ENCODE measurements around the gene MAP7D1.
"Not testable (repeated sequence)": the region's sequence is repeated elsewhere in the genome, so short reads cannot be mapped to it uniquely, and the experiment has no call there.

MAP7D1 gene

DNA sequence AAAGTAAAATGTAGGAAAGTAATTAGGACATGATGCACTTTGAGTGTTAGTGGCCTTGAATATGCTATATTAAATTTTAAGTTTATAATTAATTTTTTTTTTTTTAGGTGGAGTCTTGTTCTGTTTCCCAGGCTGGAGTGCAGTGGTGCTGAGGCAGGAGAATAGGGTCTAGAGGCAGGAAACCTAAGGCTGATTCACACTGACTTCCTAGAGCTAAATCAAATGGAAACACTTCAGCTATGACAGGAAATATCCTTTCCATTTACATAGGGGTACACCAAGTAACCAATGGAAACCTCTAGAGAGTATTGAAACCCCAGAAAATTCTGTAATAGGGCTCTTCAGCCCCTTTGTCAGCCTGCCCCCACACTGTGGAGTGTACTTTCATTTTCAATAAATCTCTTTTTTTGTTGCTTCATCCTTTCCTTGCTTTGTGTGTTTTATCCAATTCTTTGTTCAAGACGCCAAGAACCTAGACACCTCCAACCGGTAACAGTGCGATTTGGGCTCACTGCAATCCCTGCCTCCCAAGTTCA lies 50.4 kb downstream of the MAP7D1 start:
- no peak for DNase-seq

DNA sequence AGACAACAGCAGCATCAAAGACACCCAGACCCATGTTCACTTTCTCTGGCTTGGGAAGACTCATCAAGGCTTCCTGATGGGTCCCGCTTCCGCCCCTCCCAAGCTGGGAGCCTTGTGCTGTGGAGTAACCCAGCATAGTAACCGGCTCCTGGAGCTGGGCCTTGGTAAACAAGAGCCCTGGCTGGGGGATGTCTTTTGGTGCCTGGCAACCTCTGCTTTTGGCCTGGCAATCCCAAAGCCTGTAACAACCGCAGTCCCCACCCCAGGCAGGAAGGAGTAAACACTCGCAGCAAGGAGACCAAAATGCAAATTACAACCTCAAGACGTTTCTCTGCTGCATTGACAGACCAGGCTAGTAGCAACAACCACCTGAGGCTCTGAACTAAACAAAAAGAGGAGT lies 51.4 kb downstream of the MAP7D1 start:
- DNase-seq, result peak; percentile 60

DNA sequence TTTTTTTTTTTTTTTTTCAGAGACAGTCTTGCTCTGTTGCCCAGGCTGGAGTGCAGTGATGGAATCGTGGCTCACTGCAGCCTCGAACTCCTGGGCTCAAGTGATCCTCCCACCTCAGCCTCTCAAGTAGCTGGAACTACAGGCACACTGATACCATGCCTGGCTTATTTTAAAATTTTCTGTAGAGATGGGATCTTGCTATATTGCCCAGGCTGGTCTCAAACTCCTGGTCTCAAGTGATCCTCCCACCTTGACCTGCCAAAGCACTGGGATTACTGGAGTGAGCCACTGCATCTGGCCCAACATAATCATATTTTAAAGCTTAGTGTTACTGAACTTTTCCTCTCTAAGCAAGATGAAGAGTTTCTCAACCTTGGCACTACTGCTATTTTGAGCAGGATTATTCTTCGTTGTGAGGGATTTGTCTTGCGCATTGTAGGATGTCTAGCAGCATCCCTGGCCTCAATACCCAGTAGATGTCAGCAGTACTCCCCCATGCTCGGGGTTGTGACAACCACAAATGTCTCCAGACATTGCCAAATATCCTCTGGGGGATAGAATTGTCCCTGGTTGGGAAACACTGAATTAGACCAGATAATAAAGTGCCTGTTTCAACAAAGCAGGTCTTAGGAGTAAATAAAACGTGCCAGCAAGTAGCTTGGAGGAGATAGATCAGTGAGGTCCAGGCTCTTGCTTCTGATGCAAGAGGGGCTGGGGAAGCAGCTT lies 53.2 kb downstream of the MAP7D1 start:
- DNase-seq, result no peak

DNA sequence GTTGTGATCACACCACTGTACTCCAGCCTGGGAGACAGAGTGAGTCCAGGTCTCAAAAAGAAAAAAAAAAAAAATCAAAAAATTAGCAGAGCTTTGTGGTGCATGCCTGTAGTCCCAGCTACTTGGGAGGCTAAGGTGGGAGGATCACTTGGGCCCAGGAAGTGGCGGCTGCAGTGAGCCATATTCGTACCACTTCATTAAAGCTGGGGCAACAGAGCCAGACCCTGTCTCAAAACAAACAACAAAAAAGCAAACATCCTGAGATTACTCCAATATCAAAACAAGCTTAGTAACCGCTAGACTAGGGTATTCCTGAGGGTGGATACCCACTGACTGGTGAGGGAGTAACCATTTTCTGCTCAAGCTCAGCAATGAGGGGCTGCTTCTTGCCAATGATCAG lies 55.3 kb downstream of the MAP7D1 start:
- DNase-seq, result no peak

DNA sequence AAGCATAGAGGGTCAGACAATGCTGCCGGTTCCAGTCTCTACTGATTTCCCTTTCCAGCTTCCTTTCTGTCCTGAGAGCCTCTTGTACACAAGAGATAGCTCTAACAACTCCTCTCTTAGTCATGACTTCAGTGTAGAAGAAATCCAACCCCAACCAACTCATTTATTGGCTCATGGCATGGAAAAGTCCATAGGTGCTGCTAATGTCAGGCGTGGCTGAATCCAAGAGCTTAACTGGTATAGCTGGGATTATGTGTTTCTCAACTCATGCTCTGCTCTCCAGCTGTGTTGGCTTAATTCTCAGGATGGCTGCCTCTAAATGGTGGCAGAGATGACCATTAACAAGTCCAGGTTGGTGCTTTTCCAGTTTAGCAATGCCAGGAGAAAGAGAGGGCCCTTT lies 55.9 kb downstream of the MAP7D1 start:
- no peak for DNase-seq

DNA sequence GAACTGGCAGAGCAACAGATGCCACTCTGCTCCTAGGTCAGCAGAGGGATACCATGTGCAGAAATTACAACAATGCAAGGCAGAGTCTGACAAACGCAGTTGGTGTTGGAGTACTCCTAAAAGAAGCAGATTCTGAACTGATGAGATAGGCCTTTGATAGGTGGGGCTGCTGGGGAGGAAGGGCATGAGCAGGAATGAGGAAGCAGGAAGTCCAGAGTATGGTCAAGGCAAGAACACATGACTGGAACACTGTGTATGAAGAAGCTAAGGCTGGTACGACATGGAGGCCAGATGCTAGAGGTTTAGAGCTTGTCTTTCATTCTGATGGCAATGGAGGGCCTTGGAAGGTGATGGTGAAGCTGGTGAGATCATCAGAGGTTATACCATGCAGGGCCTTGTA lies 56.8 kb downstream of the MAP7D1 start:
- no peak for DNase-seq

DNA sequence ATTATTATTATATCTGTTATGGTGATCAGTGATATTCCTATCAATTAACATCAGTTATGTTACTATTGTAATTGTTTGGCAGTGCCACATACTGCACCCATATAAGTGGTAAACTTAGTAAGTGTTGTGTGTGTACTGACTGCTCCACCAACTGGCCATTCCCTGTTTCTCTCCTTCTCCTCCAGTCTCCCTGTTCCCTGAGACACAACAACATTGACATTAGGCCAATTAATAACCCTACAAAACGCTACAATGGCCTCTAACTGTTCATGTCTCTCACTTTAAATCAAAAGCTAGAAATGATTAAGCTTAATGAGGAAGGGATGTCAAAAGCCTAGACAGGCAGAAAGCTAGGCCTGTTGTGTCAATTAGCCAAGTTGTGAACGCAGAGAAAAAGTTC lies 61.7 kb downstream of the MAP7D1 start:
- no peak for DNase-seq

DNA sequence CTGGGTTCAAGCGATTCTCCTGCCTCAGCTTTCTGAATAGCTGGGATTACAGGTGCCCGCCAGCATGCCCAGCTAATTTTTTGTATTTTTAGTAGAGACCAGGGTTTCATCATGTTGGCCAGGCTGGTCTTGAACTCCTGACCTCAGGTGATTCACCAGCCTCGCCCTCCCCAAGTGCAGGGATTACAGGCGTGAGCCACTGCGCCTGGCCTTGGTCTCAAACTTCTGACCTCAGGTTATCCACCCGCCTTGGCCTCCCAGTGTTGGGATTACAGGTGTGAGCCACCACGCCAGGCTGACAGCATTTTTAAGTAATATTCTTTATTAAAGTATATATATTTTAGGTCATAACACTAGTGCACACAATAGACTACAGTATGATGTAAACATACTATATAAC lies 65.9 kb downstream of the MAP7D1 start:
- not testable (repeated sequence) for DNase-seq

DNA sequence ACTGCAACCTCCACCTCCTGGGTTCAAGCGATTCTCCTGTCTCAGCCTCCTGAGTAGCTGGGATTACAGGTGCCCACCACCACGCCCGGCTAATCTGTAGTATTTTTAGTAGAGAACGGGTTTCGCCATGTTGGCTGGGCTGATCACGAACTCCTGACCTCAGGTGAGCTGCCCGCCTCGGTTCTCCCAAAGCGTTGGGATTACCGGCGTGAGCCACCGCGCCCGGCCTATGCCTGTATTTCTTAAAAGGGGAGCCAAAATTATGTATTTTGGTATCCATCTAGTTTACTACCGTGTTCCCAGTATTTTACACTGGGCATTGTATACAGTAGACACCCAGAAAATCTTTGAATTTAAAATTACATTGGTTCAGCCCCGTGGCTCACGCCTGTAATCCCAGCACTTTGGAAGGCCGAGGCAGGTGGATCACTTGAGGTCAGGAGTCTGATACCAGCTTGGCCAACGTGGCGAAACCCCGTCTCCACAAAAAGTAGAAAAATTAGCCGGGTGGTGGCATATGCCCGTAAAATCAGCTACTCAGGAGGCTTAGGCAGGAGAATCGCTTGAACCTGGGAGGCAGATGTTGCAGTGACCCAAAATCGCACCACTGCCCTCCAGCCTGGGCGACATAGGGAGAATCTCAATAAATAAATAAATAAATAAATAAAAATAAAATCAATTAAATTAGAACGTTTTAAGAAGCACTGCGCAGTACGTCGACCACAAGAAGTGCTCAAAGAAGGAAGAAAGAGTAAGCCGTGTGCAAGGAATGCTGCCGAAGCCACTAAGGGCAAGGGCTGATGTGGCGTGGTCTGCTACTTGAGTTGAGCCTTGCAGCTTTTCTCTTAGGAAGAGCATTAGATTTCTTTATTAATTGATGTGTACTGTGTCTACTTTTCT lies 66.8 kb downstream of the MAP7D1 start:
- DNase-seq, result no peak

DNA sequence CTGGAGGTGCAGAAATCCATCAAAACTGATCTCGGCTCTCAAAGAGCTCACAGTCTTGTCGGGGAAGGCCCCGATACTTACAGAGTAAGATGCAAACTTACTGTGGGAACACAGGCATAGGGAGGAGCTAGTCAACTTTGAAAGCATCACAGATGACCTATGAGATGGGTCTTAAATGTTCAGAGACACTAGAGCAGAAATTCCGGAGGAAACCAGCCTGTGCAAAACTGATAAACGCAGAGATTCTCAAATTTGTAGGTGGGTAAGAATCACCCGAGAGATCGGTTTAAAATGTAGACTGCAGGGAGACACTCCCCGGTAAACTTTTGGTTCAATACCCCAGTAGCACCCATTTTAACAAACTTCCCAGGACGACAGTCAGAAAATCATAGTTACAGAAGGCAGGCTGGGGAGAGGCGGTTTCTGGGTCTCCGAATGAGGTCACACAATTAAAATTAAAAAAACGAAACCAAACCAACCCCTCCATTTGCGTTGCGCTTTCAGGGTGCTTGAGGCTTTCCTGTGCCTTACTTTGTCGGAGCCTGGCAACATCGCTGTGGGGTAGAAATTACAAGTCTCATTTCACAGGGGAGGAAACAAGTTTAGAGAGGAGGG lies 67.5 kb downstream of the MAP7D1 start:
- no peak for DNase-seq

DNA sequence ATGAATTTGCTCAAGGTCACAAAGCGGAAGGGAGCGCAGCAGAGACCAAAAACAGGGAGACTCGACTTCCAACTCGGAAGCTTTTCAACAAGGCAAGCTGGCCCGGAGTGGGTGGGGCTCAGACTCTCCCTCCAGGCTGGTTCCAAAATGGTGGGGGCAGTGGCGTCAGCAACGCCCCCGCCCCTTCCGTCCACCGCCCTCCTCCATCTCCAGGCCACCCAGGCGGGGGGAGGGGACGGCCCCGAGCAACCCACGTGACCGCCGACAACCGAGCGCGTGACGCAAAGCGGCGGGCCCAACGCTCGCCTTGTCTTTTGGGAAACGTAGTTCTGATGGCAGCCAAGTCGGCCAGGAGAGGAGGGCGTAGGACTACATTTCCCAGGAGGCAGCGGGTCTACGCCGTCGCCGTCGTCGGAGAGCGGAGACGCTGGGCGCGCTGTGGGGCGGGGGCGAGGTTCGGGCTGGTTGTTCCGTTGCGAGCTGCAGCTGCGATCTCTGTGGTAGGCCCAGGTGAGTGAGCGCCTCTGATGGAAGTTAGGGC lies 68.1 kb downstream of the MAP7D1 start, which contains the start of gene THRAP3:
THRAP3 (plus strand) TSS at position 448 of the 541 bp plus-strand sequence. CDS start 58,121 bp downstream, outside the sequence.
- peak; percentile 100 for DNase-seq

DNA sequence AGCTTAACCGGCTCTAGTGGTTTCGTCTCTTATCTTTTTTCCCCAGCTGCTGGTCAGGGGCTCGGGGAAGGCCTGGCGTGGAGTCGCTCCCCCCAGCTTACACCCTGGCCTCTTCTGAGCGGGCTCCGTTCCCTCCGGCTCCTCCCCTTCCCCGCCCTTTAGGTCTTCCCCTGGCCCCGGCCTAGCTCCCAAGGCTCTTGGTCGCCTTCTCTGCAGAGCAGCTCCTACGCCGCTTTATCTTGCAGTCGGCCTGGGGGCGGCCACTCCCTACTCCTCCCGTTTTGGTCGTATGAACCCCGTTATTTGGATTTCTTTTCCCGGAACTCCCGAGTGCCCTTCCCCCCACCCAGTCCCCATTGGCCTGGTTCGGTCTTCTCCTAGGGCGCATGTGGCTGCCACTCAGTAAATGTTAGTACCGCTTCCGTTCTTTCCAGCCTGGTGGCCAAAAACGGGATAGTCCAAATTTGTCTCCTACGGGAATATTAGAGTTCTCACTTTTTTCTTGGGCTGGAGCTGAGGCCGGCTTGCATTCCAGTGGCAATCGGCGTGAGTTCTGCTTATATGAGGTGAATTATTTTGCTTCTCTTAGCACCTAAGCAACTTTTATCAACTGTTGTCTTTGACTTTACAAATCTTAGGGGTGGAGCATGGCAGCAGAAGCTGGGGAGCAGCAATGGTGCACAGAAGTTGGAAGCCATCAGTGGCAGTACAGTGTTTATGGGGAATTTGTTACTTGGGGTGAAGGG lies 68.8 kb downstream of the MAP7D1 start:
- peak; percentile 93 for DNase-seq

DNA sequence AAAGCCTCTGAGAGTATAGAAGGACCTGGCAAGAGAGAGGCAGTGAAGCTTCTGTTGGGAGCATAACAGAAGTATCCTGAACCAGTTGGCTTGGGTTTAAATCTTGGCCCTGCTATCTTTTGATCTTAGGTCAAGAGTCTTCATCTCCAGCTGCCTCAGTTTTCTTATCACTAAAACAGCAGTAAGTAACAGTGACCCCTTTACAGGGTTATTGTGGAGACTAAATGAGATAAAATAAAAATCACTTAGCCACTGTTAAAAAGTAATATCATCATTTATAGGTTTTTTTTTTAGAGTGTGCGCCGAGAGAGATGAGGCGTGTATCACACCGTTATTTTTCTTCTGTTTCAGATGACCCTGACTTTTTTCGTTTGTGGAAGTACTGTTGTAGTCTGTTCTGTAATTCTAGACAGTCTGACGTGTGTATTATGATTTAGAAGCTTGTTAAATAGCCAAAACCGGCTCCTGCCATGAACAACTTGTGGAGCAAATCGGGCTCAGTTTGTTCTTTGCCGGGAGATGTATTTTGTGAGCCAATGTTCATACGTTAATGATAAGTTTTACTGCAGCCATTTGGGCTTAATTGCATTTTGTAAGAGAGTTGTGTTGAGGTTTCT lies 69.4 kb downstream of the MAP7D1 start:
- no peak for DNase-seq

DNA sequence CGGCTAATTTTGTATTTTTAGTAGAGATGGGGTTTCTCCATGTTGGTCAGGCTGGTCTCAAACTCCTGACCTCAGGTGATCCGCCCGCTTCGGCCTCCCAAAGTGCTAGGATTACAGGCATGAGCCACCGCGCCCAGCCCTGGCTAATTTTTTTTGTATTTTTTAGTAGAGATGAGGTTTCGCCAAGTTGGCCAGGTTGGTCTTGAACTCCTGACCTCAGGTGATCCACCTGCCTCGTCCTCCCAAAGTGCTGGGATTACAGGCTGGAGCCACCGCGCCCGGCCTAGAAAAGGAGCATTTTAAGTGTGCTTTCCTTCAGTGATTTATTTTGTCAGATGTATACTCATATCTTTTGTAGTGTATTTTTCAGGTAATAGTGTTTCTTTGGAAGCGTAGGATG lies 74.3 kb downstream of the MAP7D1 start:
- not testable (repeated sequence) for DNase-seq

Measured in islet precursor cell (in vitro differentiated cells).